Neutrophil (primary cell): Measurements from ENCODE around the gene HOXB7.

ENCODE experiments used
- H3K27ac ChIP-seq: fragments of 200-600 bp; sonication (generic); 2 replicates; pipeline ENCODE4 v1.5.1; 2016; ENCODE audit warnings: mild to moderate bottlenecking, moderate library complexity
- H3K27me3 ChIP-seq: fragments of 200-600 bp; sonication (generic); 2 replicates; pipeline ENCODE4 v1.6.0; 2016; ENCODE audit warnings: mild to moderate bottlenecking
- H3K36me3 ChIP-seq: fragments of 200-600 bp; sonication (generic); 2 replicates; pipeline ENCODE4 v1.5.1; 2017
- H3K4me1 ChIP-seq, 2 experiments: fragments of 200-600 bp in 1 of 2; sonication (generic) in 1 of 2; 1 replicate in 1 of 2; 2 replicates in 1 of 2; pipeline versions ENCODE4 v1.5.1 to v1.6.1; 2013 to 2016; ENCODE audit warnings: low read depth in 1 of 2, low read length in 1 of 2, mild to moderate bottlenecking in 1 of 2, moderate library complexity in 1 of 2; ENCODE audit not compliant: control insufficient read depth in 1 of 2, insufficient read depth in 1 of 2
- H3K4me3 ChIP-seq, 2 experiments: fragments of 200-600 bp in 1 of 2; sonication (generic) in 1 of 2; 1 replicate in 1 of 2; 2 replicates in 1 of 2; pipeline ENCODE4 v1.5.1; 2013 to 2016; ENCODE audit warnings: low read depth in 1 of 2, low read length in 1 of 2, mild to moderate bottlenecking in 1 of 2, moderate library complexity in 1 of 2
- H3K9me3 ChIP-seq: fragments of 200-600 bp; sonication (generic); 2 replicates; pipeline ENCODE4 v1.5.1; 2016
- CTCF ChIP-seq: fragments of 200-600 bp; sonication (generic); IDR thresholded peaks from 2 replicates; pipeline ENCODE4 v1.5.1; 2016; ENCODE audit warnings: antibody characterized with exemption

Gene HOXB7

DNA sequence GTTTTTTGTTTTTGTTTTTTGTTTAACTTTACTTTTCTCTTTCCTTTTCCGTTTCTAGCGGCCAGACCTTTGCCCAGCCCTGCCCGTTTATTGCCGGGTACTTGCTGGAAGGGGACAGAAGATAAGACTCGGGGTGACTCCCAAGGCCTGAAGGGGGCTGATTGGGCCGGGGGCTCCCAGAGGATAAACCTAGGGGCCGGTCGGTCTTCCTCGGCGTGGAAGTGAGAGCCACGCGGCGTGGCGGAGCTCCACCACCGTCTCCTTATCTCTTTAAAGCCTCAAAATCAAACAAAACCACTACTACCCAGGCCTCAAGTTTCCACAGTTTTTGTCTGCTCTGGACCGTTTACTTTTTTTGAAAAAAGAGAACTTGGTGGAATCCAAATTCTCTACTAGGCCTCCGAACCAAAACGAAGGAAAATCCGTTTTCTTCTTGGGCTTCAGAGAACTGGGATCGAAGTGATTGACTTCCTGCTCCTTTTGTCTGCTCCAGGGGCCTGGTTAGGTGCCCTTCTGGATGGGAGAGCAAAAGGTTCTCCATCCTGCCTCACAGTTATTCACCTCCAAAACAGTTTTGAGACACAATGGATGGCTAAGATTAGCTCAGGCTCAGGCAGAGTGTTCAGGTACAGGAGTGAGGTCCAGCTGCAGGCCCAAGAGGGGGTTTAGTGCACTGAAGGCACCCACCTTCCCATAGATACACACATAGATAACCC is 23.8 kb upstream of the HOXB7 start:
- TF ChIP-seq CTCF: no peak
- H3K4me1 ChIP-seq: no peaks in the 10 kb centered on the region
- no peaks in the 10 kb centered on the region for H3K9me3 ChIP-seq
- no peaks in the 10 kb centered on the region for H3K36me3 ChIP-seq
- H3K4me3 ChIP-seq: no peak overlapping the region
- H3K27me3 ChIP-seq: peaks cover 100% of the 10 kb centered on the region
- no peak overlapping the region for H3K27ac ChIP-seq

GRCh38 chr17:48633266-48633677 is 22.5 kb upstream of the HOXB7 start:
- H3K4me3 ChIP-seq: no peak overlapping the region
- H3K27me3 ChIP-seq: peaks cover 100% of the 10 kb centered on the region
- H3K4me1 ChIP-seq: no peaks in the 10 kb centered on the region
- H3K36me3 ChIP-seq: no peaks in the 10 kb centered on the region
- no peak for TF ChIP-seq CTCF
- no peaks in the 10 kb centered on the region for H3K9me3 ChIP-seq
- no peak overlapping the region for H3K27ac ChIP-seq

- no peaks in the 10 kb centered on the region for H3K4me1 ChIP-seq
- H3K27ac ChIP-seq: no peak overlapping the region
- no peak for TF ChIP-seq CTCF
- H3K9me3 ChIP-seq: no peaks in the 10 kb centered on the region
- no peak overlapping the region for H3K4me3 ChIP-seq
- peaks cover 100% of the 10 kb centered on the region for H3K27me3 ChIP-seq
- no peaks in the 10 kb centered on the region for H3K36me3 ChIP-seq
Measured at GRCh38 chr17:48632579-48633265, 21.9 kb upstream of the HOXB7 start.

DNA sequence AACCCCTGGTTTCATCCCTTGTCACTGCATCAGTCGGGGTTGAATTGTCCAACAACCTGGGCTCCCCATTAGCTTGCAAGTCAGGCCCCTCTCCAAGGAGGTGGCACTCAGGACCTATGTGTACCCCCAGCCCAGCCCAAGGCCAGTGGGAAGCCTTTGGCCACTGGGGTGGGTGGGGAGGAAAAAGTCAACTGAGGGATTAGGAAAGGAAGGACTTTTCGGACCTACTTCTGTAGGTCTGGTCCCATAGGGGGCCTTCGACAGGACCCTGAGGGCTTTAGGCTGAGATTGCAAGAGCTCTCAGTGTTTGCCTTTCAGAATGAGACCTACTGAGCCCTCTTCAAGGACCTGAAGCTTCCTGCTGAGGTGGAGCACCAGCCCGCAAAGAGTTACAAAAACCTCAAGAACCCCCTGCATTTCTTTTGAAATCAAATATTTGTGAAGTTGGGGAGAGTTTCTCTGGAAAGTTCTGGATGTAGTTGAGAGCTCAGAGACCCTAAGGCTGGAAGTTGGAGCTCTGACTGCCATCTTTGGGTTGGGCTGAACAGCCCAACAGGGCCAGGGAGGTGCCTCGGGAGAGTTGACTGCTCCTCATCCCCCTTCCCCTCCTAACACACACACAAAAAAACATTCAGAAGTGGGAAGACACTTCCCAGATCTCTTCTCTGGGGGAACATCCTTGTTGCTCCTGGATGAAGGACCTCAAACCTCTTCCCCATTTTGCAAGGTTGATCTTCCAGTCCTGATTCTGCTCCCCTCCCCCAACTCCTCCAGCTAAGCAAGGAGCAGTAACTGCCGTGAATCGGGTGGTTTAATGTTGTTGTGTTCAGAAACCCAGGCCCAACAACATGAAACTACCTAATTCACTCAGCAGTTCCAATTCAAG is 21.1 kb upstream of the HOXB7 start:
- Histone ChIP-seq H3K4me3 (no peak overlapping the region), H3K36me3 (no peaks in the 10 kb centered on the region), H3K27me3 (peaks cover 100% of the 10 kb centered on the region), H3K27ac (no peak overlapping the region), H3K4me1 (no peaks in the 10 kb centered on the region), H3K9me3 (no peaks in the 10 kb centered on the region)
- no peak for TF ChIP-seq CTCF

DNA sequence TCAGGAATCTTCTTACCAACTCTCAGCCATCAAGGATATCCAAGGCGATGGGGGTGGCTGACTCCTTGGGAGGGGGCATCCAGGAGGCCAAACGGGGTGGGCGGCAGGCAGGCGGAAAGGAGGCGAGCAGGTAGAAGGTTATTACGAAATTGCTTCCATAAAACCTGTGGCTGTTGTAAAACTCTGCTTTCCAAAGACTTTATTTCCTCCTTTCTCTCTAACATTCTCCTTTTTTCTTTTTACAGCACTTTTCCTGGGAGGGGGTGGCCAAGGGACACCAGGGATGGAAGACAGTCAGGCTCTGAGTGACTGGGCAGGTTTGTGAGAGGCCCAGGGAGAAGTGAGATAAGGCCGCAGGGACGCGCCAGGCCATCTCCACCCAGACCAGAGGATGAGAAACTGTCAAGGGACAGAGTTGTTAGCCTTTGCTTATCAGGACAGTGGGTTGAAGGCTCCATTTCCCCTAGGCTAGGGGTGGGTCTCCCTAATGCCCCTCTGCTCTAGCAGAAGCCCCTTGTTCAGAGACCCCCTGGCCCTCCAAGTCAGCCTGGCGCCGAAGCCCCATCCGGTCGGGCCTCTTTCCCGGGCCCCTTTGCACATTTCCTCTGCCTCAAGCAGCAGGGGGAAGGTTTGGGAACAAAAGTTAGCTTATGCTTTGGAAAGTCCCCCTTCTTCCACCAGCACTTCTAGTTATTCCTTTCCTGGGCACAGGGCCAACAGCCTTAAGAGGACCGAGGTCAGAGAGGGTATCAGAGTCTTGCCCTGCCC is 20.3 kb upstream of the HOXB7 start:
- Histone ChIP-seq H3K4me3 (no peak overlapping the region), H3K36me3 (no peaks in the 10 kb centered on the region), H3K27ac (no peak overlapping the region), H3K27me3 (peaks cover 100% of the 10 kb centered on the region), H3K9me3 (no peaks in the 10 kb centered on the region), H3K4me1 (peaks cover 0 to 4% of the 10 kb centered on the region in 2 experiments)
- TF ChIP-seq CTCF: no peak
